WI38 (cell line): ENCODE measurements around the gene MYL12A.

Experiments
- H3K4me3 ChIP-seq: 2 replicates; pipeline ENCODE4 v1.5.1; 2011; ENCODE audit warnings: low read depth, mild to moderate bottlenecking, control low read depth, low read length
- CTCF ChIP-seq: IDR thresholded peaks from 2 replicates; pipeline ENCODE4 v1.5.1; 2012; ENCODE audit warnings: low read depth, mild to moderate bottlenecking, control low read depth, low read length

MYL12A gene

GRCh38 chr18:3251249-3251962, 3.8 kb downstream of the MYL12A start:
- no peak overlapping the region for H3K4me3 ChIP-seq

GRCh38 chr18:3251963-3252277, 4.3 kb downstream of the MYL12A start:
- H3K4me3 ChIP-seq: no peak overlapping the region
- TF ChIP-seq CTCF: no peak

More at GRCh38 chr18:3251249-3251962, 3.8 kb downstream of the MYL12A start:
- TF ChIP-seq CTCF: no peak

- no peak overlapping the region for H3K4me3 ChIP-seq
- no peak for TF ChIP-seq CTCF
Observed at GRCh38 chr18:3252843-3253242, 5.2 kb downstream of the MYL12A start.

- no peak overlapping the region for H3K4me3 ChIP-seq
- no peak for TF ChIP-seq CTCF
Observed at GRCh38 chr18:3254725-3255124, 7.1 kb downstream of the MYL12A start.

- no peak overlapping the region for H3K4me3 ChIP-seq
- no peak for TF ChIP-seq CTCF
Observed at GRCh38 chr18:3255611-3256165, 8.1 kb downstream of the MYL12A start.

- 0 out of 2 replicates have a peak overlapping the region, but pooled peaks have one; percentile 21 for H3K4me3 ChIP-seq
- TF ChIP-seq CTCF: no peak
Observed at GRCh38 chr18:3256693-3257626, 9.4 kb downstream of the MYL12A start.
